ENCODE data around the gene CDH5.

DNA sequence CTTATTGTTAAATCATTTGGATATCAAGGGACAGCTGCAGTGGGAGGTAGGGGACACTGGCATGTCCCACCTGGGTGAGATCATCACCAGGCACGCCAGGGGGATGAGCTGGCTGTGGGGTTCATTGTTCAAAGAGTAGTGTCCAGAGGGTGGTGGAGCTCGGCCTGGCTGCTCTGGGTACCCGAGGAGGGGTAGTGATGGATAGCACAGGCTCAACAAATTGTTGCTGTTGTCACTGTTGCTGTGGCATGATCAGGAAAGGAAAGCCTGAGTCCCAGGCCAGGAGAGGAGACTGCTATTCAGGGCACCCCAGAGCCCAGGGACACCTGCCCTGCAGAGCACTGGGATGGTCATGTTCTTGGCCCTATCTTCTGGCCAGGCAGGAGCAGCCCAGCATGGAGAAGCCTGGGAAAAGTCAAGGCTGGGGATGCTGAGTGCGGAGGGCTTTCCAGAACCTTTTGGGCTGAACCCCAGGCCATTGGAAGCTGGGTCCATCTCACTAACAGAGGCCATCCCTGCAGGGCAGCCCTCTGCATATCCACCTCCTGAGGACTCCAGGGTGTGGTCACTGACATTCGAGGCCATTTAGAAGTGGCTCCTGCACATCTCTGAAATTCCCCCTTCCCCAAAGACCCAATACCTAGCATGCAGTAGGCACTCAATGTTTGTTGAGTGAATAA is 72.7 kb downstream of the CDH5 start:
- TF ChIP-seq, protein P1, sequence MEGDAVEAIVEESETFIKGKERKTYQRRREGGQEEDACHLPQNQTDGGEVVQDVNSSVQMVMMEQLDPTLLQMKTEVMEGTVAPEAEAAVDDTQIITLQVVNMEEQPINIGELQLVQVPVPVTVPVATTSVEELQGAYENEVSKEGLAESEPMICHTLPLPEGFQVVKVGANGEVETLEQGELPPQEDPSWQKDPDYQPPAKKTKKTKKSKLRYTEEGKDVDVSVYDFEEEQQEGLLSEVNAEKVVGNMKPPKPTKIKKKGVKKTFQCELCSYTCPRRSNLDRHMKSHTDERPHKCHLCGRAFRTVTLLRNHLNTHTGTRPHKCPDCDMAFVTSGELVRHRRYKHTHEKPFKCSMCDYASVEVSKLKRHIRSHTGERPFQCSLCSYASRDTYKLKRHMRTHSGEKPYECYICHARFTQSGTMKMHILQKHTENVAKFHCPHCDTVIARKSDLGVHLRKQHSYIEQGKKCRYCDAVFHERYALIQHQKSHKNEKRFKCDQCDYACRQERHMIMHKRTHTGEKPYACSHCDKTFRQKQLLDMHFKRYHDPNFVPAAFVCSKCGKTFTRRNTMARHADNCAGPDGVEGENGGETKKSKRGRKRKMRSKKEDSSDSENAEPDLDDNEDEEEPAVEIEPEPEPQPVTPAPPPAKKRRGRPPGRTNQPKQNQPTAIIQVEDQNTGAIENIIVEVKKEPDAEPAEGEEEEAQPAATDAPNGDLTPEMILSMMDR (IDR thresholded peaks at IDR 0.05; ENCODE audit: insufficient read depth, low read length, poor library complexity, severe bottlenecking): no peak
- TF ChIP-seq EZH2phosphoT487 (conservative IDR thresholded peaks at IDR 0.05; ENCODE audit: low read length): no peak

All from SU-DHL-6 (cell line).